Endothelial cell of umbilical vein (primary cell): ENCODE measurements around the gene LRRC3C. TPM values are rescaled to one million over a fixed set of nuclear protein-coding genes. Genes with fewer than 3 reads are reported as not detected.

Experiments used
- BruUV-seq: library from RNA; stranded (reverse); fragments of 400-500 nt; replicated peaks from 2 replicates; lab custom pipeline; 2021; lab: Mats Ljungman, UMichigan
- CTCF ChIA-PET: fragments of 300-600, 350-600 bp; sonication (Branson Sonifier 250); formaldehyde crosslinking; loops from one replicate; lab custom pipeline; 2021; ENCODE audit warnings: antibody characterized with exemption, inconsistent platforms; lab: Charles Lee
- POLR2A ChIA-PET: fragments of 300-600, 350-600 bp; sonication (Branson Sonifier 250); formaldehyde crosslinking; loops from one replicate; lab custom pipeline; 2021; ENCODE audit warnings: antibody characterized with exemption, inconsistent platforms; lab: Charles Lee
- DNase-seq: peaks from one replicate; pipeline ENCODE4 v3.0.0-alpha.2; 2011; ENCODE audit warnings: low read depth, low spot score
- FAIRE-seq: peaks from 2 replicates; lab custom pipeline; 2011; peaks lifted over from hg19 to GRCh38; lab: Jason Lieb, UNC
- H2AFZ ChIP-seq: 2 replicates; pipeline ENCODE4 v1.6.0; 2012; ENCODE audit warnings: low read depth, low read length, control low read depth, inconsistent platforms
- H3K27ac ChIP-seq: 2 replicates; pipeline ENCODE4 v1.5.1; 2011; ENCODE audit warnings: low read depth, mild to moderate bottlenecking, control low read depth, low read length, moderate library complexity; ENCODE audit not compliant: insufficient read depth
- H3K27me3 ChIP-seq, 2 experiments: 2 replicates each; pipeline versions ENCODE4 v1.6.0 to v1.6.1; 2011; ENCODE audit warnings: low read length in 2 of 2, mixed read lengths in 1 of 2; ENCODE audit not compliant: control insufficient read depth in 2 of 2, insufficient read depth in 2 of 2
- H3K36me3 ChIP-seq, 2 experiments: 2 replicates in 1 of 2; 3 replicates in 1 of 2; pipeline ENCODE4 v1.5.1; 2011; ENCODE audit warnings: low read length in 2 of 2, mild to moderate bottlenecking in 1 of 2, moderate library complexity in 1 of 2; ENCODE audit not compliant: control insufficient read depth in 2 of 2, insufficient read depth in 2 of 2; ENCODE audit errors: extremely low read depth in 1 of 2
- H3K4me1 ChIP-seq: 3 replicates; pipeline ENCODE4 v1.5.1; 2011; ENCODE audit warnings: mild to moderate bottlenecking, low read length; ENCODE audit not compliant: control insufficient read depth, insufficient read depth; ENCODE audit errors: extremely low read depth
- H3K4me2 ChIP-seq: 2 replicates; pipeline ENCODE4 v1.6.1; 2011; ENCODE audit warnings: low read length, control low read depth, mixed read lengths; ENCODE audit not compliant: insufficient read depth
- H3K4me3 ChIP-seq, 3 experiments: fragments of 200-600 bp in 1 of 3; sonication (generic), shearing (Covaris generic) in 1 of 3; replicated peaks in 1 of 3; 2 replicates each; pipeline ENCODE4 v1.5.1; 2011 to 2016; ENCODE audit warnings: control low read depth in 3 of 3, low read length in 3 of 3, mild to moderate bottlenecking in 2 of 3, inconsistent platforms in 1 of 3, low read depth in 1 of 3, moderate library complexity in 1 of 3; ENCODE audit not compliant: insufficient read depth in 1 of 3
- H3K79me2 ChIP-seq: 2 replicates; pipeline ENCODE4 v1.6.0; 2012; ENCODE audit warnings: low read length, inconsistent platforms; ENCODE audit not compliant: control insufficient read depth, insufficient read depth
- H3K9ac ChIP-seq: replicated peaks from 2 replicates; pipeline ENCODE3; 2011; ENCODE audit warnings: low read length, control low read depth; ENCODE audit not compliant: insufficient read depth; ENCODE audit errors: extremely low read depth
- H3K9me1 ChIP-seq: replicated peaks from 3 replicates; pipeline ENCODE4 v1.6.0; 2011; ENCODE audit warnings: mild to moderate bottlenecking, low read length; ENCODE audit not compliant: control insufficient read depth, insufficient read depth; ENCODE audit errors: extremely low read depth
- H3K9me3 ChIP-seq: replicated peaks from 2 replicates; pipeline ENCODE4 v1.5.1; 2012; ENCODE audit warnings: low read length, inconsistent platforms; ENCODE audit not compliant: control insufficient read depth, insufficient read depth
- H4K20me1 ChIP-seq: replicated peaks from 2 replicates; pipeline ENCODE3; 2011; ENCODE audit warnings: mild to moderate bottlenecking, low read length; ENCODE audit not compliant: control insufficient read depth, insufficient read depth; ENCODE audit errors: extremely low read depth
- EZH2 ChIP-seq: IDR thresholded peaks from 2 replicates; pipeline ENCODE4 v1.6.1; 2012; ENCODE audit warnings: borderline replicate concordance, low read depth, mild to moderate bottlenecking, moderate library complexity, low read length, inconsistent platforms; ENCODE audit not compliant: severe bottlenecking
- FOS ChIP-seq: IDR thresholded peaks from 2 replicates; pipeline ENCODE4 v1.6.1; 2011; ENCODE audit warnings: mild to moderate bottlenecking, low read length, moderate library complexity, borderline replicate concordance; ENCODE audit not compliant: insufficient read depth
- GATA2 ChIP-seq: IDR thresholded peaks from 2 replicates; pipeline ENCODE4 v1.7.0; 2011; ENCODE audit warnings: low read depth, mild to moderate bottlenecking, moderate library complexity, mixed read lengths, low read length; ENCODE audit not compliant: insufficient read length, insufficient read depth
- JUN ChIP-seq: IDR thresholded peaks from 2 replicates; pipeline ENCODE4 v1.6.1; 2011; ENCODE audit warnings: borderline replicate concordance, low read depth; ENCODE audit not compliant: insufficient read length, insufficient read depth
- MYC ChIP-seq: IDR thresholded peaks from one replicate; pipeline ENCODE4 v1.6.1; 2011; ENCODE audit warnings: mild to moderate bottlenecking, low read depth, low read length
- POLR2A ChIP-seq: IDR thresholded peaks from 2 replicates; pipeline ENCODE4 v1.6.1; 2012; ENCODE audit warnings: low read depth, mild to moderate bottlenecking, control low read depth, low read length
- POLR2AphosphoS5 ChIP-seq: IDR thresholded peaks from 2 replicates; pipeline ENCODE4 v1.6.1; 2012; ENCODE audit warnings: low read depth, mild to moderate bottlenecking, control low read depth, low read length, moderate library complexity; ENCODE audit not compliant: insufficient read depth
- dilution Hi-C: fragments of 300-500 bp; cut with MboI; formaldehyde crosslinking; loops from one replicate; pipeline ENCODE4 v1.15.0; 2019; ENCODE audit warnings: low sequenced_read_pairs; ENCODE audit not compliant: extremely low pct_ligation_motif_present
- intact Hi-C: fragments of 100-400 bp; cut with micrococcal nuclease; formaldehyde crosslinking; loops from one replicate; pipeline ENCODE4 v1.10.0; 2022
- polyA plus RNA-seq, 4 experiments: library from polyadenylated mRNA; depleted of rRNA in 3 of 4; stranded (reverse) in 3 of 4; unstranded in 1 of 4; fragments of >200 nt; gene quantifications; 2 replicates each; pipeline versions ENCODE4 v1.2.1 to v1.2.3, GENCODE V29; 2011 to 2012; ENCODE audit warnings: missing spikeins in 1 of 4
- total RNA-seq: library from RNA; stranded (reverse); gene quantifications from 2 replicates; pipeline ENCODE4 v1.2.3, GENCODE V29; 2021
- TF ChIP-seq, protein P1 (sequence below), 2 donors: IDR thresholded peaks; 1 replicate in 1 of 2; 2 replicates in 1 of 2; pipeline ENCODE4 v1.5.1; 2011; ENCODE audit warnings: low read length in 2 of 2, mild to moderate bottlenecking in 2 of 2, moderate library complexity in 2 of 2, control low read depth in 1 of 2, inconsistent platforms in 1 of 2, low read depth in 1 of 2; ENCODE audit not compliant: insufficient read depth in 1 of 2; ENCODE audit errors: extremely low read depth in 1 of 2
- TF ChIP-seq, protein P2 (sequence below): IDR thresholded peaks from 2 replicates; pipeline ENCODE4 v1.6.1; 2011; ENCODE audit not compliant: insufficient read depth, insufficient read length

The LRRC3C gene
- total and polyA plus RNA-seq, 2 donors (not counting 3 experiments of a cell fraction or from before 2014, with no cell fraction given): not detected

DNA sequence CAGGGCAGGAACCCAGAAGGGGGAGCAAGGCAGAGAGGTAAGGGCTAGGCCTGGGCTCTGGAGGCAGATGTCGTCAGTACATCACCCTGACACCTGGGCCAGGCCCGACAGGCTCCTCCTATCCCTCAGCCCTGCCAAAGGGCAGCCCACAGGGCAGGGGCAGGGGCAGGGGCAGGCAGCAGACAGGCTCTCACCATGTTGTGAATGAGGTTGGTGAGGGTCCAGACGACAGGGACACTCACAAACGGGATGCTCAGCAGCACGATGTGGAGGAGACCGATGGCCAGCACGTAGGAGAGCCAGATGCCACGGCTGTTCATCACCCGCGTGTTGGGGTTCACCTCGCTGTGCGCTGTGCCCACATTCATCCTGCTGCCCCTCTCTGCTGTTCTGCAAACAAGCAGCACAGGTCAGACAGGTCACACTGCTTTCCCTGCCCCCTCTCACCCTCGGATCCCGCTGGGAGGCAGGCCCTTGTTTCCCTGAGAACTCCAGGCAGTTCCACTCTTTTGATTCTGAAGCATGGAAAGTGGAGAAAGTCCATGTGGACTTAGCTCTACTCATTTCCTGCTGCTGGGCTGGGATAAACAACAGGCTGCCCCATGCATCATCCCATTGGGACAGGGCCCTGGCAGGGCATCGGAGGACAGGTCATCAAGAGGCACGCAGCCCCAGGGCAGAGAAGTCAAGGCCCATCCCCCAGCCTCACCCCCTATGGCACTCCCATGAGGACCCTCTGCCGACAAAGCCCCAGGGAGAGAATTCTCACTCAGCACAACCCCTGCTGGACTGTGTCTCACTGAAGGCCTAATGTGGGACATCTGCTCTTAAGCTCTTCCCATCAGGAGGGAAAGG, 3.5 kb upstream of the LRRC3C start:
- no peak overlapping the region for H2AFZ ChIP-seq
- no peak overlapping the region for H3K9ac ChIP-seq
- H3K36me3 ChIP-seq: peaks cover 5 to 30% of the 10 kb centered on the region in 2 experiments
- H3K9me1 ChIP-seq: no peaks in the 10 kb centered on the region
- intact Hi-C loops: no loop called here
- no peak for TF ChIP-seq POLR2A
- no peak for TF ChIP-seq JUN
- no peak for TF ChIP-seq GATA2
- TF ChIP-seq, protein P1, sequence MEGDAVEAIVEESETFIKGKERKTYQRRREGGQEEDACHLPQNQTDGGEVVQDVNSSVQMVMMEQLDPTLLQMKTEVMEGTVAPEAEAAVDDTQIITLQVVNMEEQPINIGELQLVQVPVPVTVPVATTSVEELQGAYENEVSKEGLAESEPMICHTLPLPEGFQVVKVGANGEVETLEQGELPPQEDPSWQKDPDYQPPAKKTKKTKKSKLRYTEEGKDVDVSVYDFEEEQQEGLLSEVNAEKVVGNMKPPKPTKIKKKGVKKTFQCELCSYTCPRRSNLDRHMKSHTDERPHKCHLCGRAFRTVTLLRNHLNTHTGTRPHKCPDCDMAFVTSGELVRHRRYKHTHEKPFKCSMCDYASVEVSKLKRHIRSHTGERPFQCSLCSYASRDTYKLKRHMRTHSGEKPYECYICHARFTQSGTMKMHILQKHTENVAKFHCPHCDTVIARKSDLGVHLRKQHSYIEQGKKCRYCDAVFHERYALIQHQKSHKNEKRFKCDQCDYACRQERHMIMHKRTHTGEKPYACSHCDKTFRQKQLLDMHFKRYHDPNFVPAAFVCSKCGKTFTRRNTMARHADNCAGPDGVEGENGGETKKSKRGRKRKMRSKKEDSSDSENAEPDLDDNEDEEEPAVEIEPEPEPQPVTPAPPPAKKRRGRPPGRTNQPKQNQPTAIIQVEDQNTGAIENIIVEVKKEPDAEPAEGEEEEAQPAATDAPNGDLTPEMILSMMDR (IDR thresholded peaks at IDR 0.05; ENCODE audit: extremely low read depth in 1 of 2, insufficient read depth in 1 of 2, low read depth in 1 of 2, low read length in 2 of 2): no peak
- no peak for TF ChIP-seq MYC
- no peak for TF ChIP-seq FOS
- no peak for TF ChIP-seq EZH2
- TF ChIP-seq, protein P2, sequence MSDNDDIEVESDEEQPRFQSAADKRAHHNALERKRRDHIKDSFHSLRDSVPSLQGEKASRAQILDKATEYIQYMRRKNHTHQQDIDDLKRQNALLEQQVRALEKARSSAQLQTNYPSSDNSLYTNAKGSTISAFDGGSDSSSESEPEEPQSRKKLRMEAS: no peak
- no peak for TF ChIP-seq POLR2AphosphoS5
- DNase-seq: peak; percentile 42
- H3K4me1 ChIP-seq: peaks cover 29% of the 10 kb centered on the region
- FAIRE-seq: peak; percentile 72
- POLR2A ChIA-PET: no interaction called here
- BruUV-seq: no TSS peak
- CTCF ChIA-PET: interaction anchor here (1.0 to 1.3 kb wide), 5 partner anchors 9 to 377 kb away, joined by 3 to 6 read pairs (median 3); partner anchors contain the start of gene PSMD3
- H3K9me3 ChIP-seq: no peaks in the 10 kb centered on the region
- dilution Hi-C loops: no loop called here
- no peak overlapping the region for H3K27ac ChIP-seq
- H4K20me1 ChIP-seq: no peaks in the 10 kb centered on the region
- no peaks in the 10 kb centered on the region for H3K27me3 ChIP-seq
- H3K79me2 ChIP-seq: peaks cover 24% of the 10 kb centered on the region
- H3K4me3 ChIP-seq: no peak overlapping the region
- H3K4me2 ChIP-seq: no peak overlapping the region
